Neutrophil (primary cell): ENCODE data around the gene NPHP4.
"Not testable (repeated sequence)": the region's sequence is repeated elsewhere in the genome, so short reads cannot be mapped to it uniquely, and the experiment has no call there.

Experiments
- H3K27ac ChIP-seq: fragments of 200-600 bp; sonication (generic); 2 replicates; pipeline ENCODE4 v1.5.1; 2016; ENCODE audit warnings: mild to moderate bottlenecking, moderate library complexity
- H3K27me3 ChIP-seq: fragments of 200-600 bp; sonication (generic); 2 replicates; pipeline ENCODE4 v1.6.0; 2016; ENCODE audit warnings: mild to moderate bottlenecking
- H3K36me3 ChIP-seq: fragments of 200-600 bp; sonication (generic); 2 replicates; pipeline ENCODE4 v1.5.1; 2017
- H3K4me1 ChIP-seq, 2 experiments: fragments of 200-600 bp in 1 of 2; sonication (generic) in 1 of 2; 1 replicate in 1 of 2; 2 replicates in 1 of 2; pipeline versions ENCODE4 v1.5.1 to v1.6.1; 2013 to 2016; ENCODE audit warnings: low read depth in 1 of 2, low read length in 1 of 2, mild to moderate bottlenecking in 1 of 2, moderate library complexity in 1 of 2; ENCODE audit not compliant: control insufficient read depth in 1 of 2, insufficient read depth in 1 of 2
- H3K4me3 ChIP-seq, 2 experiments: fragments of 200-600 bp in 1 of 2; sonication (generic) in 1 of 2; 1 replicate in 1 of 2; 2 replicates in 1 of 2; pipeline ENCODE4 v1.5.1; 2013 to 2016; ENCODE audit warnings: low read depth in 1 of 2, low read length in 1 of 2, mild to moderate bottlenecking in 1 of 2, moderate library complexity in 1 of 2
- H3K9me3 ChIP-seq: fragments of 200-600 bp; sonication (generic); 2 replicates; pipeline ENCODE4 v1.5.1; 2016
- CTCF ChIP-seq: fragments of 200-600 bp; sonication (generic); IDR thresholded peaks from 2 replicates; pipeline ENCODE4 v1.5.1; 2016; ENCODE audit warnings: antibody characterized with exemption

Gene NPHP4

DNA sequence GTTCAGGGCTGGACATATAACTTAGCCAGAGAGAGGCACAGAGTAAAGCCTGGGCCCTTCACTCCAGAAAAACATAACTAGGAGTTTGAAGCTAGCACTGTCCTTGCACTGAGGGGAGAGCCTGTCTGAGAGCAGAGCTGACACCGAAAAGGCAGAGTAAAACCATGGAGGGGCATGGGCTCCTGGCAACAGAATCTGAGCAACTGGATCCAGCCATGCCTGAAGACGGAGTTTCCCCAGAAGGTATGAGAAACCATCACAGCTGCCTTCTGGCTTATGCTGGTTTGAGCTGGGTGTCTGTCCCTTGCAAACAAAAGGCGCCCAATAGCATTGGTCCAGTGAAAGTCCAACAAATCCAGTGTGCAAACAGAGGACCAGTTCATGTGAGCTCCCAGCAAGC, 137.5 kb downstream of the NPHP4 start:
- Histone ChIP-seq H3K9me3 (no peaks in the 10 kb centered on the region), H3K36me3 (no peaks in the 10 kb centered on the region), H3K4me3 (no peak overlapping the region), H3K27ac (no peak overlapping the region), H3K27me3 (no peaks in the 10 kb centered on the region), H3K4me1 (no peaks in the 10 kb centered on the region)
- TF ChIP-seq CTCF = no peak

GRCh38 chr1:5853858-5854257, 138.4 kb downstream of the NPHP4 start:
- H3K27ac ChIP-seq, H3K36me3 ChIP-seq, H3K9me3 ChIP-seq, H3K4me3 ChIP-seq, H3K27me3 ChIP-seq, H3K4me1 ChIP-seq: not testable (repeated sequence)

DNA sequence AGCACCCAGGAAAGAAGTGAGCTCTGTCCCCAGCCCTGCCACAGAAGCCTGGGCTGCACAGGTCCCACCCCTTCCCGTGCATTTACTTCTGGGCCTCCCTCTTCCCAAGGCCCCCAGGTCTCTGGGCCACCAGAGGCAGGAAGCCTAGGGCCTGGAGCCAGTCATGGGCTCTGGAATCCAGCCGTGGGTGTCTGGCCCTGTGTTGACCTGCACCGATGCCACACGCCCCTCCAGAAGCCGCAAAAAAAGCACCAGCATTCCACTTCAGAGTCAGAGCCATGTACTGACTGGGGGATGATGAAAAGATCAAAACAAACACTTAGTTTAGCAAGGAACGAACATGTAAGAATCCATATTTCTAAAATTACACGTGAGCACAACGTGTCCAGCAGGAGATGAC, 141.7 kb downstream of the NPHP4 start:
- Histone ChIP-seq H3K36me3 (no peaks in the 10 kb centered on the region), H3K27ac (no peak overlapping the region), H3K4me3 (no peak overlapping the region), H3K4me1 (no peaks in the 10 kb centered on the region), H3K27me3 (peaks cover 9% of the 10 kb centered on the region), H3K9me3 (no peaks in the 10 kb centered on the region)
- no peak for TF ChIP-seq CTCF

DNA sequence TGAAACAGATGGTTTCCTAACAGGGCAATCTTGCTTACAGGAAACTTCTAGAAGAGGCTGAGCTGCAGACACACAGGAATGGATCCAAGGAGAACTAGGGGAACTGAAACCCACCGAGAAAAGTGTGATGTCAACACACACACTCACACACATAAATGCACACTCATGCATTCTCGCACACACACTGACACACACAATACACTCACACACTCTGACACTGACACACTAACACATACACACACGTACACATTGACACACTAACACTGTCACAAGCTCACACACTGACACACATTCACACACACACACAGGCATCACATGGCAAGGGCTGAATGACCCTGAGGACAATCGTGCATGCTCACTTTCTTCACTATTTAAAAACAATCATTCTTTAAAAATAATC, 142.7 kb downstream of the NPHP4 start:
- H3K36me3 ChIP-seq = no peaks in the 10 kb centered on the region
- no peak for TF ChIP-seq CTCF
- H3K27ac ChIP-seq = no peak overlapping the region
- no peaks in the 10 kb centered on the region for H3K9me3 ChIP-seq
- no peak overlapping the region for H3K4me3 ChIP-seq
- H3K4me1 ChIP-seq = no peaks in the 10 kb centered on the region
- peaks cover 9% of the 10 kb centered on the region for H3K27me3 ChIP-seq

DNA sequence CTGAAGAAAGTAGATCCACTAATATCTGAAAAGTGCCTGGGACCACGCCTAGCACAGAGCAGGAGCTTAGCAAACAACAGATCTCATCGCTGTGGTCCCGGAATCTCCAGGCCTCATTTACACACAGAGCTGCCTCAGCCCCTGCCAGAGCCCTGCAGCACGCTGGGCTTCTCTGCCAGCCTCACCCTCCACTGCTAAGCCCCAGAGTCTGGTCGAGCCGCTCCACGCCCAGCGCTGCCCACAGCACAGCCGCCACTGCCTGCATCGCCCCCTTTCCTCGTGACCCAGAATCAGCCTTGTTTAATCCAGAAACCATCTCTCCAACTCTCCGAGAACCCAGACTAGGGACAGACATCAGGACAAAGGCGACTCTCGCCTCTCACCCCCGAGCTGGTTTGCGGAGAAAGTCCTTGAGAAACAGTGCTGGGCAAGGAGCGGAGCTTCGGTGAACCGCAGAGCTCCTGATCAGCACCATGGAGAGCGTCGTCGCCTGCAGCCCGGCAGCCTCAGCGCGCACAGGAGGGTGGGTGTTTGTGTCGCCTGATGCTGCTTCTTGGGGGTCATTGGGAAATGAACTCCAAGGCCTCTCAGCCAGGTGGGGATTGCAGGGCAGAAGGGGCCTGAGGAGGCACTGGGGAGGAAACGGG, 145.1 kb downstream of the NPHP4 start:
- no peak for TF ChIP-seq CTCF
- Histone ChIP-seq H3K4me3 (no peak overlapping the region), H3K36me3 (no peaks in the 10 kb centered on the region), H3K27me3 (peaks cover 9% of the 10 kb centered on the region), H3K4me1 (no peaks in the 10 kb centered on the region), H3K9me3 (no peaks in the 10 kb centered on the region), H3K27ac (no peak overlapping the region)

DNA sequence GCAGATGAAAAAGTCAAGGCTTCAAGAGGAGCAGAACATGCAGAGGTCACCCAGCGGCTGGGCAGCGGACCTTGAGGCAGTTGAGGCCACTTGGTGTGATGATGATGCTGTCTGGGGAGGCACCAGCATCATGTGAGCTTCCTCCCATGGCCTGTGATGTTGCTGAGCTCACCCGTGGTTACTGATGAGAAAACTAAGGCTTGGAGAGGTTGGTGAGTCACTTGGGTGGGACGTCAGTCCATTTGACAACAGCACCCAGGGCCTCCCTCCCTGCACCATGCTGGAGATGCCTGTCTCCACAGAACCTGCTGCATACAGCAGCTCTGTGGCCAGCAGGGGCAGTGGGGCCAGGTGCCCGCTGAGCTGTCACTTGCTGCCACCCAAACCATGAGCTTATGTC, 146.8 kb downstream of the NPHP4 start:
- H3K27me3 ChIP-seq = peaks cover 9% of the 10 kb centered on the region
- no peak for TF ChIP-seq CTCF

More for the DNA sequence above, 146.8 kb downstream of the NPHP4 start:
- H3K9me3 ChIP-seq = no peaks in the 10 kb centered on the region
- no peaks in the 10 kb centered on the region for H3K36me3 ChIP-seq
- H3K4me1 ChIP-seq = no peaks in the 10 kb centered on the region
- H3K27ac ChIP-seq = no peak overlapping the region
- no peak overlapping the region for H3K4me3 ChIP-seq
